HepG2 (cell line): ENCODE results near the gene PAK6. TPM values are rescaled to one million over a fixed set of nuclear protein-coding genes. Genes with fewer than 3 reads are reported as not detected.

Experiments used
- AGO1 ChIP-seq: fragments of 200-400 bp; formaldehyde crosslinking; IDR thresholded peaks from 2 replicates; pipeline ENCODE4 v1.6.1; 2017; ENCODE audit warnings: mild to moderate bottlenecking, low read depth, low read length, moderate library complexity; ENCODE audit not compliant: poor library complexity, severe bottlenecking
- AKAP8 ChIP-seq: sonication (generic); formaldehyde crosslinking; IDR thresholded peaks from 2 replicates; pipeline ENCODE4 v1.5.1; 2020; ENCODE audit warnings: mild to moderate bottlenecking, missing genetic modification reagents
- ATF3 ChIP-seq: sonication (generic); formaldehyde crosslinking; IDR thresholded peaks from 2 replicates; pipeline ENCODE4 v1.4.0; 2020; ENCODE audit warnings: missing genetic modification reagents
- BORCS8-MEF2B ChIP-seq: sonication (generic); formaldehyde crosslinking; IDR thresholded peaks from 2 replicates; pipeline ENCODE4 v1.8.0; 2022; ENCODE audit warnings: mild to moderate bottlenecking, missing genetic modification reagents
- BRD4 ChIP-seq: sonication (generic); formaldehyde crosslinking; IDR thresholded peaks from 2 replicates; pipeline ENCODE4 v1.4.0; 2020; ENCODE audit warnings: missing genetic modification reagents
- CBX5 ChIP-seq: sonication (generic); formaldehyde crosslinking; IDR thresholded peaks from 2 replicates; pipeline ENCODE4 v1.4.0; 2020; ENCODE audit warnings: missing genetic modification reagents, borderline replicate concordance
- CENPT ChIP-seq: sonication (generic); formaldehyde crosslinking; IDR thresholded peaks from 2 replicates; pipeline ENCODE4 v1.8.0; 2022; ENCODE audit warnings: low read depth, mild to moderate bottlenecking, moderate library complexity, missing genetic modification reagents
- ELF1 ChIP-seq: sonication (generic); formaldehyde crosslinking; IDR thresholded peaks from 2 replicates; pipeline ENCODE4 v1.4.0; 2020; ENCODE audit warnings: missing genetic modification reagents
- FOXK2 ChIP-seq: fragments of 450-650 bp; IDR thresholded peaks from 2 replicates; pipeline ENCODE4 v1.6.1; 2016
- HIVEP1 ChIP-seq: sonication (generic); formaldehyde crosslinking; IDR thresholded peaks from 2 replicates; pipeline ENCODE4 v1.4.0; 2020; ENCODE audit warnings: mild to moderate bottlenecking, missing genetic modification reagents
- MIER3 ChIP-seq: IDR thresholded peaks from 2 replicates; pipeline ENCODE4 v1.6.1; 2016; ENCODE audit warnings: missing compliant biosample characterization, borderline replicate concordance
- PHB2 ChIP-seq: fragments of 450-650 bp; IDR thresholded peaks from 2 replicates; pipeline ENCODE4 v1.6.1; 2018; ENCODE audit not compliant: partially characterized antibody
- POLR2A ChIP-seq, 2 experiments: IDR thresholded peaks; 2 replicates each; pipeline ENCODE4 v1.6.1; 2011; ENCODE audit warnings: low read depth in 2 of 2, low read length in 2 of 2, mild to moderate bottlenecking in 1 of 2, moderate library complexity in 1 of 2; ENCODE audit not compliant: insufficient read depth in 1 of 2
- REST ChIP-seq, 2 experiments: IDR thresholded peaks; 2 replicates each; pipeline ENCODE4 v1.6.1; 2011 to 2012; ENCODE audit warnings: low read length in 2 of 2, borderline replicate concordance in 1 of 2, low read depth in 1 of 2, mild to moderate bottlenecking in 1 of 2, moderate library complexity in 1 of 2
- RXRB ChIP-seq: IDR thresholded peaks from 2 replicates; pipeline ENCODE4 v1.6.1; 2016; ENCODE audit warnings: borderline replicate concordance, missing genetic modification reagents, missing compliant biosample characterization
- SAP130 ChIP-seq: IDR thresholded peaks from 2 replicates; pipeline ENCODE4 v1.6.1; 2016; ENCODE audit warnings: low read depth
- SIX4 ChIP-seq: sonication (generic); formaldehyde crosslinking; IDR thresholded peaks from 2 replicates; pipeline ENCODE4 v1.4.0; 2020; ENCODE audit warnings: missing genetic modification reagents
- SMAD3 ChIP-seq: sonication (generic); formaldehyde crosslinking; IDR thresholded peaks from 2 replicates; pipeline ENCODE4 v1.4.0; 2020; ENCODE audit warnings: missing genetic modification reagents
- STAG1 ChIP-seq: sonication (generic); formaldehyde crosslinking; IDR thresholded peaks from 2 replicates; pipeline ENCODE4 v1.4.0; 2020; ENCODE audit warnings: missing genetic modification reagents
- TRIM22 ChIP-seq: fragments of 450-650 bp; IDR thresholded peaks from 2 replicates; pipeline ENCODE4 v1.6.1; 2017
- ZNF274 ChIP-seq: sonication (generic); formaldehyde crosslinking; IDR thresholded peaks from 2 replicates; pipeline ENCODE4 v1.5.1; 2020; ENCODE audit warnings: mild to moderate bottlenecking, missing genetic modification reagents
- ZNF414 ChIP-seq: sonication (generic); formaldehyde crosslinking; IDR thresholded peaks from 2 replicates; pipeline ENCODE4 v1.5.0; 2020; ENCODE audit warnings: missing genetic modification reagents
- ZNF589 ChIP-seq: sonication (generic); formaldehyde crosslinking; conservative IDR thresholded peaks from 2 replicates; pipeline ENCODE4 v1.8.0; 2022; ENCODE audit warnings: mild to moderate bottlenecking, moderate library complexity, missing genetic modification reagents
- ZNF605 ChIP-seq: sonication (generic); formaldehyde crosslinking; IDR thresholded peaks from 2 replicates; pipeline ENCODE4 v1.8.0; 2022; ENCODE audit warnings: mild to moderate bottlenecking, missing genetic modification reagents
- ZNF720 ChIP-seq: sonication (generic); formaldehyde crosslinking; IDR thresholded peaks from 2 replicates; pipeline ENCODE4 v1.4.0; 2020; ENCODE audit warnings: missing genetic modification reagents
- ZNF883 ChIP-seq: sonication (generic); formaldehyde crosslinking; IDR thresholded peaks from 2 replicates; pipeline ENCODE4 v1.5.1; 2020; ENCODE audit warnings: mild to moderate bottlenecking, missing genetic modification reagents; ENCODE audit errors: not compliant biosample characterization
- ZSCAN12 ChIP-seq: sonication (generic); formaldehyde crosslinking; IDR thresholded peaks from 2 replicates; pipeline ENCODE4 v1.9.0; 2021; ENCODE audit warnings: mild to moderate bottlenecking, missing genetic modification reagents
- ZSCAN29 ChIP-seq: sonication (generic); formaldehyde crosslinking; conservative IDR thresholded peaks from 2 replicates; pipeline ENCODE4 v1.4.0; 2020; ENCODE audit warnings: mild to moderate bottlenecking, missing genetic modification reagents
- polyA plus RNA-seq, 8 experiments: library from polyadenylated mRNA; depleted of rRNA in 3 of 8; stranded (reverse) in 7 of 8; unstranded in 1 of 8; fragments of >200 nt; fragmentation: Illumina TruSeq in 4 of 8; extraction: Trizol in 4 of 8; gene quantifications; 2 replicates each; pipeline versions ENCODE4 v1.2.1 to v1.2.3, GENCODE V29; 2011 to 2016; ENCODE audit warnings: low read depth in 4 of 8, missing spikeins in 1 of 8, mixed read lengths in 1 of 8; ENCODE audit not compliant: insufficient read depth in 1 of 8
- total RNA-seq, 5 experiments: library from RNA; depleted of rRNA; stranded (reverse); fragments of >200 nt; fragmentation: Illumina TruSeq; extraction: Trizol; gene quantifications; 2 replicates each; pipeline ENCODE4 v1.2.3, GENCODE V29; 2016; ENCODE audit warnings: low read depth in 1 of 5

The PAK6 gene
- total and polyA plus RNA-seq, 2 of the 13 experiments (the other 11 are each of a cell fraction or from before 2014, with no cell fraction given), result 0.07 TPM; not detected in 1

GRCh38 chr15:40279437-40280141 is 40.7 kb downstream of the PAK6 start (continued):
- no peak for TF ChIP-seq RXRB
- no peak for TF ChIP-seq REST (IDR thresholded peaks at IDR 0.05; ENCODE audit: borderline replicate concordance in 1 of 2, low read depth in 1 of 2, low read length in 2 of 2)
- TF ChIP-seq POLR2A (IDR thresholded peaks at IDR 0.05; ENCODE audit: insufficient read depth in 1 of 2, low read depth in 2 of 2, low read length in 2 of 2), result no peak
- TF ChIP-seq SIX4, result no peak
- TF ChIP-seq ZSCAN12 (CRISPR knock-in tag), result no peak
- no peak for TF ChIP-seq TRIM22
- peak; percentile 29; the same call in 1 of the 2 replicates for TF ChIP-seq SAP130 (CRISPR knock-in tag)
- peak; percentile 82 for TF ChIP-seq STAG1
- TF ChIP-seq AKAP8 (CRISPR knock-in tag), result no peak
- TF ChIP-seq BRD4 (CRISPR knock-in tag), result no peak
- TF ChIP-seq ATF3, result no peak
- TF ChIP-seq ZNF883 (CRISPR knock-in tag), result no peak
- no peak for TF ChIP-seq PHB2
- no peak for TF ChIP-seq BORCS8-MEF2B (CRISPR knock-in tag)
- TF ChIP-seq FOXK2, result no peak
- no peak for TF ChIP-seq ZSCAN29 (CRISPR knock-in tag)
- no peak for TF ChIP-seq HIVEP1 (CRISPR knock-in tag)
- TF ChIP-seq ZNF605, result no peak
- TF ChIP-seq CBX5, result 0 out of 2 replicates have a peak, but pooled peaks have one; percentile 18
- no peak for TF ChIP-seq ZNF720 (CRISPR knock-in tag)
- no peak for TF ChIP-seq CENPT
- no peak for TF ChIP-seq ZNF589
- no peak for TF ChIP-seq AGO1
- no peak for TF ChIP-seq ZNF414 (CRISPR knock-in tag)
- no peak for TF ChIP-seq ELF1 (CRISPR knock-in tag)
- TF ChIP-seq MIER3, result no peak
- no peak for TF ChIP-seq ZNF274
- TF ChIP-seq SMAD3 (CRISPR knock-in tag), result no peak
